ENCODE results near the gene SMIM1. TPM values are rescaled to one million over a fixed set of nuclear protein-coding genes. Genes with fewer than 3 reads are reported as not detected.

SMIM1 gene
- total and polyA plus RNA-seq, 7 donors, result 0.57 to 2.1 (median 1.3) TPM

DNA sequence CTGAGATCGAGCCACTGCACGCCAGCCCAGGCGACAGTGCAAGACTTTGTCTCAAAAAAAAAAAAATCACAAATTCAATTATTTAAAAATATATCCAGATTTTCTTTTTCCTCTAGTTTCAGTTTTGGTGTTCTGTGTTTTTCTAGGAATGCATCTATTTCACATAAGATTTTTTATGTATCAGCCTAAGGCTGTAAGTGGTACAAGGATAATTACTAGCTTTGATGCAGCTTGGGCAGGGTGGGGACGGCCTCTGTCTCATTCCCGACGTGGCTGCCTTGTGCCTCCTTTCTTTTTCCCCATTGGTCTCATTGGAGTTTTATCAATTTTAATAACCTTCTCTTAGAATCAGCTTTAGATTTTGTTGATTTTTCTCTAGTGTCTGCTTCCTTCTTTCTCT, 13.4 kb upstream of the SMIM1 start:
- peaks cover 6% of the 10 kb centered on the region for H3K4me1 ChIP-seq
- no peaks in the 10 kb centered on the region for H3K36me3 ChIP-seq (ENCODE audit: insufficient read depth in 1 of 2, low read depth in 1 of 2)
- no peak for DNase-seq
- 81 to 88% (median 82%) methylated on average over 6 of the region's 6 CpGs for WGBS, 3 donors
- H3K9me3 ChIP-seq, result no peaks in the 10 kb centered on the region
- H3K27me3 ChIP-seq (ENCODE audit: insufficient read depth in 3 of 3, low read length in 2 of 3), result peaks cover 0 to 3% (median 0%) of the 10 kb centered on the region in 3 donors
- intact Hi-C loops (cut with DNase I), result no loop called here
- no peak for TF ChIP-seq CTCF (IDR thresholded peaks at IDR 0.05)
- no peak for ATAC-seq
- no peak overlapping the region for H3K27ac ChIP-seq
- H3K4me3 ChIP-seq, result no peak overlapping the region

DNA sequence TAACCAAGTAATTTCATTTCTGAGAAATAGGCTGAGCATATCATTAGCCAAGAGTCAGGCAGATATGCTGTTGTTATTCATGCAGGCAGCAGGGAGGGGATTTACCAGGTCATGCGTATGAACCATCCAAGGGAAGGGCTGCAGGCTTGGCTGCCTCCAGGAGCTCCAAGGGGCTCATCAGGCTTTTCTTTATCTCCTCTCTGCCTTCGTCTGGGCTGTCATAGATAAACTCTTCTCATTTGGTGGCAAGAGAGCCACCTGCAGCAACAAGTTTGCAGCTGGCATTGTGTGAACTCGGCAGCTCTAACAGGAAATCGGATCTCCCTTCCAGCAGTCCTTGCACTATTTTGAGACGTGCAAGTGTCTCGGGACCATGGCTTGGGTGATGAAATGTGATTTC, 12.8 kb upstream of the SMIM1 start:
- H3K27ac ChIP-seq, result no peak overlapping the region
- TF ChIP-seq CTCF (IDR thresholded peaks at IDR 0.05), result no peak
- DNase-seq (no peak), ATAC-seq (peak in 2 of 4 donors; percentile 30 to 39)
- H3K4me3 ChIP-seq, result no peak overlapping the region
- intact Hi-C loops (cut with DNase I), result no loop called here
- H3K4me1 ChIP-seq, result peaks cover 6% of the 10 kb centered on the region
- H3K9me3 ChIP-seq, result no peaks in the 10 kb centered on the region
- 16 to 24% (median 21%) methylated on average over 6 of the region's 6 CpGs for WGBS, 3 donors
- H3K27me3 ChIP-seq (ENCODE audit: insufficient read depth in 3 of 3, low read length in 2 of 3), result peaks cover 0 to 3% (median 0%) of the 10 kb centered on the region in 3 donors
- no peaks in the 10 kb centered on the region for H3K36me3 ChIP-seq (ENCODE audit: insufficient read depth in 1 of 2, low read depth in 1 of 2)

- WGBS, 3 donors, result 88 to 90% (median 89%) methylated on average over 17 of the region's 17 CpGs
- Histone ChIP-seq H3K4me1 (peaks cover 6% of the 10 kb centered on the region), H3K27ac (no peak overlapping the region), H3K9me3 (no peaks in the 10 kb centered on the region), H3K27me3 (ENCODE audit: insufficient read depth in 3 of 3, low read length in 2 of 3) (peaks cover 0 to 3% (median 0%) of the 10 kb centered on the region in 3 donors), H3K36me3 (ENCODE audit: insufficient read depth in 1 of 2, low read depth in 1 of 2) (no peaks in the 10 kb centered on the region), H3K4me3 (no peak overlapping the region)
- intact Hi-C loops (cut with DNase I), result no loop called here
- TF ChIP-seq CTCF (IDR thresholded peaks at IDR 0.05), result no peak
- DNase-seq (no peak), ATAC-seq (no peak)
Measured at GRCh38 chr1:3761296-3762010, 11.1 kb upstream of the SMIM1 start.

GRCh38 chr1:3762151-3762872, 10.2 kb upstream of the SMIM1 start:
- intact Hi-C loops (cut with DNase I), result no loop called here
- Histone ChIP-seq H3K4me1 (peaks cover 6% of the 10 kb centered on the region), H3K36me3 (ENCODE audit: insufficient read depth in 1 of 2, low read depth in 1 of 2) (no peaks in the 10 kb centered on the region), H3K27ac (no peak overlapping the region), H3K9me3 (no peaks in the 10 kb centered on the region), H3K27me3 (ENCODE audit: insufficient read depth in 3 of 3, low read length in 2 of 3) (peaks cover 0 to 3% (median 0%) of the 10 kb centered on the region in 3 donors), H3K4me3 (no peak overlapping the region)
- ATAC-seq (no peak), DNase-seq (peak in 1 of 2 donors; percentile 44)
- WGBS, 3 donors, result 79 to 86% (median 81%) methylated on average over 15 of the region's 15 CpGs
- no peak for TF ChIP-seq CTCF (IDR thresholded peaks at IDR 0.05)
